ENCODE measurements around the gene MACROD2. TPM values are rescaled to one million over a fixed set of nuclear protein-coding genes. Genes with fewer than 3 reads are reported as not detected.

MACROD2 gene
- total RNA-seq, 1 donor from 2014 or later = 1.6 TPM

DNA sequence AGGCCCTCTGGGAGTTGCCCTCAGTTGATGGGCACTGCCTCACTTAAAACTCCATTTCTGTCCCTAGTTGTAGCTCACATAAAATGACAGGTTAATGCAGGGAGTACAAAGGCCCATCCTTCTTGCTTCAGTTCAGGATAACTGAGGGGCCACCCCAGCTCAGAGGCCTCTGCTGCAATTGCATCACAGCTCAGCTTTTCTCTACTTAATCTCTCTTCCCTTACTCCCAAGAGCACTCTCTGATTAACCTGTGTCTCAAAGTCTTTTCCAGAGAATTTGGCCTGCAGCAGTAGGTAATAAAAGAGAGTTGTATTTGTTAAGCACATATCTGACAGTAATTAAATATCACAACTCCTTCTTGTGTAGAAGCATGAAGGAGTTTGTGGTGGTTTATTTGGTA is 383.0 kb downstream of the MACROD2 start:
- no peak for DNase-seq (ENCODE audit: low spot score)

DNA sequence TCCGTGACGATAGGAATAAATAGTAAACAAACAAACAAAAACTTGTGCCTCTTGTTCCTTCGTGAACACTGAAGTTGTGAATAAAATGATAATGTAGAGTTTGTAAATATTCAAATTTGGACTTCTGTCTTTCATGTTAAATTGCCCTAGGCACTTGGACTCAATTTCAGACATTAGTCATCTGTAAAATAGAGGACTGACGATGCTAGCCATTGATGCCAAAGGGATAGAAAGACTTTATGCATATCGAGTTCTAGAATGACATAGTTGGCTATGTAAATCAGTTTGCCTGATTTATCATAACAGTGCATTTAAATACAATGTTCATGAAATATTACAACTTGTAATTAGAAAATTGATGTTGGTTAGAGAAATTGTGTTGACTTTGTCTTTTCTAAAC is 388.0 kb downstream of the MACROD2 start:
- intact Hi-C loops (cut with DNase I) = no loop called here
- DNase-seq (ENCODE audit: low spot score) = no peak

More for the DNA sequence above, 383.0 kb downstream of the MACROD2 start:
- intact Hi-C loops (cut with DNase I) = no loop called here

DNA sequence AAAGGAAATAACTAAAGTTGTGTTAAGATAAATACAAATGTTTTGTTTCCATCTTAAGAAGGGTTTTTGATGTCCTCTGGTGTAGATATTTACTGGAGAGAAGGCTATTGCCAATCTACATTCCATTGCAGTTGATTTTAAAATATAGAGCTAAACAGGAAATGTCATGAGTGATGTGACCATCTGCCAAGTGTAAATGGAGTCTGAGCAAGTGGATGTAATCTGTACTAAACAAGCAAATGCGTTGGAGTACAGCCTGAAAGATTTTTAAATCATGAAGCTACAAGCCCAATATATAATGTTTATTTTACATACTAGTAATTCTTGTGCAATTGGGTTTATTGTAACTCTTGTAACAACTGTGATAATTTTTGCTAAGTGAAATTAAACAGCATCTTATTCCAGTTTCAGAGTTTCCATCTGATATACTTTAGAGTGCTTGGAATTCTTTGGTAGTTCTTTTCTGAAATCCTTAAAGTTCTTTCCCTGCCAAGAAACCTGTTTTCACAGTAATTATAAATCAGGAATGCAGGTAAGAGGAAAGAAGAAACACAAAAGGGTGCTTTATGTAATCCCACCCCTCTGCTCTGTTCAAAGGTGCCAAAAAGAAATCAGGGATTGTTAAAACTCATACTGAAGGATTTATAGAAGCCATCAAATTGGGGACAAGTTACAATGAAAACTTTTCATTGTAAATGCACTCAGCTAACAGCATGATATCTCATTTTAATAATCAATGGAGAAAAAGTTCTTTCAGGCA is 389.3 kb downstream of the MACROD2 start:
- intact Hi-C loops (cut with DNase I) = no loop called here
- DNase-seq (ENCODE audit: low spot score) = no peak

DNA sequence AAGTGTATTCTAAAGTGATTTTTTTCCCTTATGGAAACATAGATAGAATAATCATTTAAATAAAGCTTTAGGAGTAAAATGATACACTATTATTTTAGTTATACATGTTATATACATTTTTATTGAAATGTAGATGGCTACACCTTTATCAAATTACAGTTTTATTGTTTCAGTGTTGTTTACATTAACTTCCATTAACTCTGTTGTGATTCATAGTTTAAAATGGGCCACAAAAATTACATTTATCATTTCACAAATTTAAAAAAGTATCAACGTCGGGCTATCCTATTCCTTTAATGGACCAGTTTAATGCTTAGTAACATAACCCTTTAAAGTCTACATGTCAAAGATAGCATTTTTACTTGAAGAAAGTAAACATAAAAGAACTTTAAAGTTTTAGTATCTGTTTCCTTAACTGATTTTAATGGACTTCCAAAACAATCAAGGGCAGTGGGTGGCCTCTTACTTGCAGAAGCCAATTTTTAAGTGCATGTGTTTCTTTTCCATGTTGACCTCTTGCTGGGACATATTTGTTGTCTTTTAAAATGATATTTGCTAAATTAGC is 389.9 kb downstream of the MACROD2 start:
- intact Hi-C loops (cut with DNase I) = no loop called here
- DNase-seq (ENCODE audit: low spot score) = no peak

DNA sequence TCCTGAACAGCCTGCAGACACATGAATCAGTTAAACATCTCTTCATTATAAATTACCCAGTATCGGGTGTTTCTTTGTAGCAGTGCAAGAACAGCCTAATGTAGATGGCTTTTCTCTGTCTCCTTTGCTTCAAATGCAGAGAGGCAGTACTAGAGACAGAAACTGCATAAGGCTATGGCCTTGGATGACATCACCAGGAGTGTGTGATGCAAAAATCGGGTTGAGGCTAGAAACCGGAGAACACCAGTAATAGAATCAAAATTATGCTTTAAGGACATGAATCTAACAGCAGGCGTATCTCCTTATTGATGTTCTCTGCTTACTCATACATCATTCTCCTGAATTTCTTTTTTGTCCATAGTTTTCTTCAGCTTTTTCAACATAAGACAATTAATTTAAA is 391.4 kb downstream of the MACROD2 start:
- DNase-seq (ENCODE audit: low spot score) = no peak
- intact Hi-C loops (cut with DNase I) = no loop called here

DNA sequence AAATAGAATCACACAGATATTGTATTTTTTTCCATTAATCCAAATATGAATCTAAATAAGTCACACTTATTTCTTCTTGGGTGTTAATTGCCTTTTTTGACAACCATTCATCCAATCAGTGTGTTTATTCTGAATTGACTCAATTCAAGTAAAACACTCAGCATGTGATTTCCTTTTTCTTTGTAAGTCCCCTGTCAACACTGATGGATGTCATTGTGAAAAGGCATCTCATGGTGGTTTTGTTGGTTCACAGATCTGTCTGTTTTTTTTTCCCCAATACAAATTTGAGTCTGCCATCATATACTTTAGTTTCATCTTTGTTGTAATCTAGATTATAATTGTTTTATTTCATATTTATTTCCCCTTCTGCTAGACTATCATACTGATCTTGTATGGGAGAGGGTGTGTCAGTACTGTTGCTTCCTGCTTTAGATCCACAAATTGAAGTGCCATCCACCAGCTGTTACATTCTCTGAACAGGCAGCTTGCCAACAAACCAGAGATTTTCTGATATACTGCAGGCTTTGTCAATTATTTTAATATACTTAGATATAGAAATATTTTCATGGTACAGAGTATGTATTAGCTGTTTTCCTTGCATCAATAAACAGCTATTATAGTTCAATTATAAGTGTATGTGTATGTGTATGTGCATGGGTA is 406.3 kb downstream of the MACROD2 start:
- intact Hi-C loops (cut with DNase I) = no loop called here
- DNase-seq (ENCODE audit: low spot score) = no peak

DNA sequence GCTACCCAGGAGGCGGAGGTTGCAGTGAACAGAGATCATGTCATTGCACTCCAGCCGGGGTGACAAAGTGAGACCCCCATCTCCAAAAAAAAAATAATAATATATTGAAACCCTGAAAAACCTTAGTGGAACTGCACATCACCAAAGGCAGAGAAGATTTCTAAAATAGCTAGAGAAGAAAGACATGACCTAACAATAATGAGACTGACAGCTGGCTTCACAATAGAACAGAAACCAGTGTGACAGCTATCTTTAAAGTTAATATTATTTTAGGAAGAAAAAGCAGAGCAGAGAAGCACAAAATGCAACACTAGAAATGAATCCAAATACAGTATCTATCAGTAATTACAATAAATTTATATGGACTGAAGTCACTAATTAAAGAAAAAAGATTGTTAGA is 409.2 kb downstream of the MACROD2 start:
- intact Hi-C loops (cut with DNase I) = no loop called here

DNA sequence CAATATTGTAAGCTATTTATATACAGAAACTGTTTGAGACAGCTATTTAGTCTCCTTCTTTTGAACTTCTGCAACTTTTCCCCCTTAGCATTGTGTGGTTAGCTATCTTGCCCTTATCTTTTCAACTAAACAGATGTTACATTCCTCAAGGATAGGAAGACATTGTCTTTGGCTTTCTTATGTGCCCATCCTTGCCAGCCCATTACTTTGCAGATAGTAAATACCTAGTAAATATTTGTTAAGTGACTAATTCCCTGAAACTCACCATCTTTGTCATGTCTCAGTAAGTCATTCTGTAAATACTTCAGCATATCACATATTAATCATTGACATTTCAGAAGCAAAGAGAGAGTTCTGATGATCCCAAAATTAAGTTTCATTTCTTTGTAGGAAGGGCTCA is 411.2 kb downstream of the MACROD2 start:
- no peak for DNase-seq (ENCODE audit: low spot score)
- intact Hi-C loops (cut with DNase I) = no loop called here

More for the DNA sequence above, 409.2 kb downstream of the MACROD2 start:
- DNase-seq (ENCODE audit: low spot score) = no peak

DNA sequence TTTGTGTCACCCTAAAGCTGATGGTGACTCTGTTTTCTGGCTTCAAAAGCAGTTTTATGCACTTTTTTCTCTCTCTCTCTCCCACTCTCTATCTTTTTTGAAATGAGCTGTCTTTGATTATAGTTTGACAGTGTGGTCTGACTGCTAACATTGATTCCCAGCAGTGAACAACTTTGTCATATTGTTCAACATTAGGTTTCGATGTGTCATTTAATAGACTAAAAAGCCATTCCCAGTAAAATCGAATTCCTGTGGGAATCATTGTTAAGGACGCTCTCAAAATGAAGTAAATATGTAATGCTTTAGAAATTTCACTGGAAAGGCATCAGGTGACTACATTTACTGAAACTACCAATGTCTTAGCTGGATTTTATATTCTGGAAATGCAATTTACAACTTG is 412.0 kb downstream of the MACROD2 start:
- DNase-seq (ENCODE audit: low spot score) = no peak
- intact Hi-C loops (cut with DNase I) = no loop called here

DNA sequence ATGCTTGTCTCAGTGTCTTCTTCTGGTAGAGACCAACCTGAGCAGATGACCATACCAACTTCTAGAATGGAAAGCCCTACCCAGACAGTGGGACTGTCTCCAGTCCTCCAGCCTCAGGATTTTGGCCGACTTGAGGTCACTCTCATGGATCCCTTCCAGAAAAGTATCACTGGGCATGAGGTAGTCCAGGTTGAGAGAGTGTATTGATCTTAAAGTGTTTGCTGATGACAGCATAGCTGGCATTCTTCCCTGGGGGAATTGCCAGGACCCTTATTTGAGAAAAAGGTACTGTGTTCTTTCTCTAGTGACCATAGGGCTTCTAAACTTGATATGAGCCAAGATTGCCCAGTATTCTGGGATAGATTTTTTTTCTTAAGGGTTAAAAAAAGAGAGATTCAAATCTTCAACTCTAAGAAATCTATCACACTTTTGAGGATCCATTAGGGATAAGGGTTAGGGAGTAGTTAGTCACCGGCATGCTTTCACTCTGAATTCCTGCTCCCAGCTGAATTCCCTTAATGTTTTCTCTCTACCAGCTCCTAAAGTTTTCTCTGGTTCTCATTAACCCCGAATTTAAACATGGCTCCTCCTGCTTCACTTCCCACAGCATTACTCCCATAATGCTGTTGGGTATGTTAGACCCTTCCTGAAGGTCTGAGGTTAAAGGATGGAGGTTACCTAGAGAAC is 415.7 kb downstream of the MACROD2 start:
- intact Hi-C loops (cut with DNase I) = no loop called here
- DNase-seq (ENCODE audit: low spot score) = no peak

DNA sequence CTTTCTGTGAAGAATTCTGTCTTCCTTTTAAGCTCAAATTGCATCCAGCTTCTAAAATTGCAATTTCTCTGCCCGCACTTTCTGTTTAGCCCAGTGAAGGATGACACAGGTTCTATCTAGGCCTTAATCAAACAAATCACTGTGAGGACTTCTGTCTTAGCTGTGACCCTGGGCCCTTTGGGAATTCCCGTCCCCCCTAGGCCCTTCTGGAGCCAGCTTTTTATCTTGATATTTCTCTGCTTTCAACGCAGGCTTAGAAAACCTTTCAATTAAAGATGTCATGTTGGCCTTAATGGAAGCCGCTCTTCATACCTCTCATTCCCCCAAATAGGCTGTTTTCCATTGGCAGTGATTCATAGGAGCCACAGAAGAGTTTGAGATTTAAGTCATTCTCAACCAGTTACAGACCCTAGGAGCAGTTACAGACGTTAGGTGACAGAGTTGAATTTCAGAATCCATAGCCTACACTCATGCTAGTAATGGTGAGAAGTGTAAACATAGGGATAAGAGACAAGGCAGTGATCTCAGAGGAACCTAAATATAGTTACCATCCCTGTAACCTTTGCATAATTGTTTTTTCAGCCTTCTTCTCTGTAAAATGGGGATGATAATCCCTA is 416.9 kb downstream of the MACROD2 start:
- intact Hi-C loops (cut with DNase I) = no loop called here
- DNase-seq (ENCODE audit: low spot score) = no peak

DNA sequence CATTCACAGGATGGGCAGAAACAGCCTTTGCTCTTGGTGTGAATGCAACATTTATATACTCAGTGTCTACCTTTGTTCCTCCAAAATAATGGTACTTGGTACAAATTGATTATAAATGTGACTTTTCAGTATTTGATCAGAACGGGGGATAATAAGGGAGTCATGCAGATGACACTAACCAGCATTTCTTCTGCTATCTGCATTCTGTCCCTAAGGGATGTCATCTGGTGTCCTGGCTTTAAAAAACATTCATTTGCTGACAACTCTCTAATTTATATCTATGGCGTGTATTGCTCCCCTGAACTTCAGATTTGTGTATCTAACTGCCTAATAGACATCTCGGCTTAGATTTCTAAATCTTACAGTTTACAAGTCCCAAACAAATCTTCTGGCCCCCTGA is 418.5 kb downstream of the MACROD2 start:
- intact Hi-C loops (cut with DNase I) = no loop called here
- DNase-seq (ENCODE audit: low spot score) = no peak

DNA sequence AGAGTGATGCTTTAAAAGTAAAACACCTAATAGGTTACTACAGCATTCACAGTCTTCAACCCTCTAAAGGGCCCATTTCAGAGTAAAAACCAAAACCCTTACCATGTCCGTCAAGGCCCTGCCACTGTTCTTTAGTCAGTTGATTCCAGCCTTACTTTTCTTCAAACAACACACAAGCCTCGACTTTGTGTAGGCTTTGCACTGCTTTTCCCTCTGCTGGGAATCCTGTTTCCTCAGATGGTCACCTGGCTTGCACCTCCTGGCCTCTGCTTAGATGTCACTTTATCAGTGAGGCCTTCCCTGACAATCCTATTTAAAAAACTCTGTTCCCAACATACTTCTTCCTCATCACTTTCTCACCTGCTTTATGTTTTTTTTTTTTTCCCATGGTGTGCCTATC is 419.2 kb downstream of the MACROD2 start:
- intact Hi-C loops (cut with DNase I) = no loop called here
- DNase-seq (ENCODE audit: low spot score) = no peak

DNA sequence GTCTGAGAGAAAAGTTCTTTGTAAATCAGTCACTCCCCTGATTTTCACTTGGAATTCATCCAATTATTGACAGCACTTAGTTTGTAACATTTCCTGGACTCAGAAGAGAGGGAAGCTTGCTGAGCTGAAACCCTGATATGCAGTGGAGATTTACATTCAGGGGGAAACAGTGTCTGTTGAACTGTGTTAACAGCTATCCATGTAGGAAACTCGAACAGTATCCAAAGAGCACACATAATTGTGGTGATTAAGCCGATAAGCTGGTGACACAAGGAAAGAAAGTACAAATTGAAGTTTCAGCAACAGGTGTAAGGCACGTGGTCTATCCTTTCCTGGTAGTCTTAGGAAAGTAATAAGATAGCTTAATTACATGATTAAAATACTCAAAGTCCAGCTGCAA is 420.2 kb downstream of the MACROD2 start:
- intact Hi-C loops (cut with DNase I) = no loop called here
- DNase-seq (ENCODE audit: low spot score) = no peak

DNA sequence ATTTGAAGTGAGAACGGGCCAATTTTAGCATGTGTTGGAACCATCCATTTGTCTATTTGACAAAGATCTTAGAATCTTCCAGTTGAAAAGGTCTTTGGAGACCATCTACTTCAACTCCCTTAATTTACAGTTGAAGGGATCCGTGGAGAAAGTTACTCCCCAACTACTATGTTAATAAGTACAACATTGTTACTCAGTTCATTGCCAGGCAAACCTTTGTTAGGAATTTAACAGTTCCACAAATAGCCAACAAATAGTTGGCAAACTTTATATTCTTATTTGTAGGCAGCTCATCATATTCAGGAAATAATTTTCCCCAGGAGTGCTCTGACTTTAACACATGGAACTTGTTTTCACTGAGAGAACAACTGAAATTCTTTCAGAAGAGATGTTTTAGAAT is 423.1 kb downstream of the MACROD2 start:
- intact Hi-C loops (cut with DNase I) = no loop called here
- DNase-seq (ENCODE audit: low spot score) = no peak

DNA sequence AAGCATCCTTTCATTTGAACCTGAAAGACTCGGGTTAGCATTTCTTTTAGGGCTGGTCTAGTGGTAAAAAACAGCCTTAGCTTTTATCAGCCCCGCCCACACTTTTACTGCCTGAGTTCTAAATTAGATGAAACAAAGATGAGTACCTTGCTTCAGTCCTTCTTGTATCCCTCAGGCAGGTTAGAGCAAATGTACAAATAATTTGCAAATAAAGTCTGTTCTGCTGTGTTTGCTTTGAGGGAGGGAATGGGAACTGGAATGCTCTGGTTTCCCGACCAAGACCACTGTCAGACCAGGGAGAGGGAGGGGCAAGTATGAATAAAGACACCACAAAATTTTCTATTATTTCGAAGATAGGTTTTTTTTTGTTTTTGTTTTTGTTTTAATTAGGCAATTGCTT is 427.6 kb downstream of the MACROD2 start:
- intact Hi-C loops (cut with DNase I) = no loop called here
- DNase-seq (ENCODE audit: low spot score) = no peak

DNA sequence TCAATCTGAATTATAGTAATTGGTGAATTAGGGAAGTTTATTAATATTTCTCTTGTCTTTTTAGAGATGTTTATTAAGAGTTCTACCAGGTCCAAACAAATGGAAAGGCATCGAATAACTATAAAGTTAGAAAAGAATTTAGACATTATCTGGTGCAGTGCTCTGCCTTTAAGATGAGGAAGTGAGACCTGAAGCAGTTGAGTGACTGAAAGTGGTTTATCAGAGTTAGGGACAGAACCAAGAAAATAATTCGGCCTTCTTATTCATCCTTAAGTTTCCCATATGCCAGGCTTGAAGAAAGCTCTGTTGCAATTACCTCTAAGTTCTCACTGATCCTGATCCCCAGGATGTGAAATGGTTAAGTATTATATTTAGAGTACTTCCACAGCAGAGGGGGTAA is 436.3 kb downstream of the MACROD2 start:
- intact Hi-C loops (cut with DNase I) = no loop called here
- no peak for DNase-seq (ENCODE audit: low spot score)

DNA sequence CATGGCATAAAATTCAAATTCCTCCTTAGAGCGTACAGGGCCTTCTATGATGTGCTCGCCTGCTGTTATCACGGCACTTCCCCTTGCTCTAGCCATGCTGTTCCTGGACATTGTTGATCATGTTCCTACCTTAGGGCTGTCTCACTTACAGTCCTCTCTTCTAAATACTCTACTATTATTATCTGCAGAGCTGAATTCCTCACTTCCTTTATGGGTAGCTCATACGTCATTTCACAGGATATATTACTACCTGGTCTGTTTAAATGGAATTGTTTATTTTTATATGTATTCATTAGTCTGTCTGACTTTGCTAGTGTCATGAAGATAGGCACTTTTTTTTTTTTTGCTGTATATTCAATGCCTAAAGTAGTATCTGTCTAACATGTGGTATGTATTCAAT is 436.8 kb downstream of the MACROD2 start:
- intact Hi-C loops (cut with DNase I) = no loop called here

DNA sequence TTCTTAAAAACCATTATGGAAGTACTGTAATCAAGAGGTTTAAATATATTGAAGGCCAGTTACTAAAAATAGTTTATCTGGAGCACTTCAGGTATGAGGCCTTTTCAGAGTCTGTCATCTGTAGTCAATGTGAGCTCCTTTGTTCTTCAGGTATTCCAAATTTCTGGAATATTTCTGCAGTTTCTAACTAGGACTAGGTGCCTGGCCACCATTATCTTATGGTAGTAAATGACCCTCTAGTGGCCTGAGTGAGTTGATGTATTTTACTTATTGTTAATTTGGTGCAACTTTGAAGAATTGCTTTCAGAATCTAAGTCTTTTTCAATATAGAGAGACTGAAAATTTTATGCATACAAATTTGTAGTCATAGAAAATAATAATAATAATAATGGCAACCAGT is 437.3 kb downstream of the MACROD2 start:
- intact Hi-C loops (cut with DNase I) = no loop called here
- DNase-seq (ENCODE audit: low spot score) = no peak

More for the DNA sequence above, 436.8 kb downstream of the MACROD2 start:
- DNase-seq (ENCODE audit: low spot score) = no peak
